ENCODE results near the gene ADD1. TPM values are rescaled to one million over a fixed set of nuclear protein-coding genes. Genes with fewer than 3 reads are reported as not detected.
"Not testable (repeated sequence)": the region's sequence is repeated elsewhere in the genome, so short reads cannot be mapped to it uniquely, and the experiment has no call there.

Gene ADD1
- total and polyA plus RNA-seq, 2 donors, result 224 to 277 TPM

DNA sequence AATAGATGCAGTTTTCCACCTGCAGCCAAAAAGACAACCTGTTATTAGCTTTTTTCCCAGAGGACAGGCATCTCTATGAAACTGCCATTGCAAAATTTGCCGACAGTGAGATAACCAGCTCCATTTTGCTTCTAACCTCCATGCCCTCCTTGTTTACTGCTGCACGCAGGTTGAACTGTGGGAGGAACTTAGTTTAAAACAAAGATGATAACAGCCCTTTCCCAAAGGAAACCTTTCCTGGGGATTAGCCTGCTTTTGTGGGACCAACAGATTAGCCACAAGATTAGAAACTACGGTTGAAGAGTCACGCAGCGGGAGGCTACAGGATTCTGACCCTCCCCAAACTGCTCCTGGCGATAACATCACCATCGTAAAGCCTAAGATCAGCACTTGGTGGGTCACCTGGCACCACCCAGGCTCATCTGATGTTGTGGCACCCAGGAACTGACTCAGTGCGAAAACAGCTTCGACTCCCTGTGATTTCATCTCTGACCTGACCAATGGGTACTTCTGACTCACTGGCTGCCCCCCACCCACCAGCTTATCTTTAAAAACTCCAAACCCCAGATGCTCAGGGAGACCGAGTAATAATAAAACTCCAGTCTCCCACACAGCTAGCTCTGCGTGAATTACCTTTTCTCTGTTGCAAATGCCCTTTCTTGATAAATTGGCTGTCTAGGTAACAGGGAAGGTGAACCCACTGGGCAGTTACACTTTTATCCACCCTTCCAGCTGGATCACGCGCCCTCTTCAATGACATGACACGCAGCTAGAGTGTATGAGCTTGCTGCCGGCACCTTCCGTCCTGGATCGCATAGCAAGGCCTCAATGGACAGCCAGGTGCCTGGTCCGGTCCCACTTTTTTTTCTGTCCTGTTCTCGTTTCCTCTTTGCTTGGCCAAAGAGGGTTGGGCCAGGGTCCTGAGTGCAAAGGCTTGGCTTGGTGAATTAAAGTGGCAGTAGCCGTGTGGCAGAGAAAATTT, 92.4 kb downstream of the ADD1 start:
- Histone ChIP-seq H3K4me1 (ENCODE audit: insufficient read depth) (no peaks in the 10 kb centered on the region), H3K4me3 (ENCODE audit: low read depth, low read length) (peak overlapping the region; percentile 60), H3K27ac (ENCODE audit: low read depth) (no peak overlapping the region), H3K36me3 (ENCODE audit: insufficient read depth) (peaks cover 8% of the 10 kb centered on the region)
- 78% methylated on average over 20 of the region's 20 CpGs for WGBS
- no peak for DNase-seq (ENCODE audit: extremely low spot score)

DNA sequence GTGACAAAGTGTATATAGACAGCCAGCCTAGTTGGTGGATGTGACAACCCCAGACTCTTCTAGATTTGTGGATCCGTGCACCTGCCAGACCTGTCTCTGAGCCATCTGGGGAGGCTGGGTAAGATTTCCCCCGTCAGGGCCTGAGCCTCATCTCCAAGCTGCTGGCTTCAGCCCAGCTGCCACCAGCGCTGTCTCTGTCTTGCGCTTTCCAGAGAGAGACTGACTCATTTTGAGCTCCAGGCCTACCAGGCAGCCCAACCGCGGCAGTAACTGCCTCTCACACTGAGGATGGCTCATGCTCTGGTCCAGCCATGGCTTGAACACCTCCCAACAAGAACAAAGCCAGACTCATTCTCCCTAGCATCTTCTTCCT, 93.1 kb downstream of the ADD1 start:
- H3K36me3 ChIP-seq (ENCODE audit: insufficient read depth), result peaks cover 8% of the 10 kb centered on the region
- 75% methylated on average over 6 of the region's 6 CpGs for WGBS
- no peak for DNase-seq (ENCODE audit: extremely low spot score)
- no peaks in the 10 kb centered on the region for H3K4me1 ChIP-seq (ENCODE audit: insufficient read depth)
- peak overlapping the region; percentile 35 for H3K27ac ChIP-seq (ENCODE audit: low read depth)
- H3K4me3 ChIP-seq (ENCODE audit: low read depth, low read length), result no peak overlapping the region

DNA sequence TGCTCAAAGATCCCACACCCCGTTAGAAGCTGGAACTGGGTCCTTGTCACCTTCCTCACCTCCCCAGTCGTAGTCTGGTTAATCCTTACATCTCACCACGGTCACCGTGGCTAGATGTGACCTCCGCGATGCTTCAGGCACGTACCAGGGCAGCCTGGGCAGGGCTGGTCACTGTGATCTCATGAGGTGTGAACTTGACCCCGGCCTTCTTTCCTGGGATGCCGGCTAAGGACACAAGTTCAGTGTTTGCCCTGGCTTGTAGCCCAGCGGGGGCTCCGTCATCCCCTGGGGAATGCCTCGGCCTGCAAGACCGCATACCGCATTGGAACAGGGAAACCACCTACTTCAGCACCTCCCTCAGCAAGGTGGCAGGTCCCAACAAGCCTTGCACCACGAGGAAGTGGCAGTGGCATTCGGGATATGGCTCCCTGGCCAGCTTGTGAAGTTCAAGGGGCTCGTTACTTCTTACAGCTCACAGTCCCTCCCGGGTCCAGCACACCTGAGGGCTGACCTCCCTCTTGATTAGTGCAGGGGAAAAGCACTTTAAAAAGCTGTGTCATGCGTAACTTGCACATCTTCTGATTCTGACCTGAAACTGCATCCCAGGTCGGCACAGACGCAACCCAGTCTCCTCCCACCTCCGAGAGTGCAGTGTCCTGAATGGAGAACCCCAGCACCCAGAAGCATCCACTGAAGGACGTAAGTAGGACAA, 93.7 kb downstream of the ADD1 start:
- Histone ChIP-seq H3K36me3 (ENCODE audit: insufficient read depth) (peaks cover 8% of the 10 kb centered on the region), H3K4me1 (ENCODE audit: insufficient read depth) (no peaks in the 10 kb centered on the region), H3K4me3 (ENCODE audit: low read depth, low read length) (no peak overlapping the region), H3K27ac (ENCODE audit: low read depth) (no peak overlapping the region)
- peak; percentile 46 for DNase-seq (ENCODE audit: extremely low spot score)
- WGBS, result 73% methylated on average over 23 of the region's 23 CpGs

DNA sequence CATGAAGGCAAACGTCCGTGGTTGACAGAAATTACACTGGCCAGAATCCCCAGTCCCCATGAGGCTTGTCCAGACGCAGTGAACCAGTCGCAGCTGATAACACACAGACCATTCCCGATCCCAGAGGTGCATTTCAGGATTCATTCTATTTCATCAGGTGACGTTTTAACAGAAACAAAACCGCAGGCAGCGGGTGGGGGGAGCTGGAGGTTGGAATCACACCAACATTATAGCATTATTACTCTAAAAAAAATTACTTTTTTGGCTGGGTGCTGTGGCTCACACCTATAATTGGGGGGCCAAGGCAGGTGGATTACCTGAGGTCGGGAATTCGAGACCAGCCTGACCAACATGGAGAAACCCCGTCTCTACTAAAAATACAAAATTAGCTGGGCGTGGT, 94.3 kb downstream of the ADD1 start:
- 79% methylated on average over 12 of the region's 12 CpGs for WGBS
- no peak for DNase-seq (ENCODE audit: extremely low spot score)
- H3K36me3 ChIP-seq (ENCODE audit: insufficient read depth), result peaks cover 8% of the 10 kb centered on the region
- H3K4me3 ChIP-seq (ENCODE audit: low read depth, low read length), result no peak overlapping the region
- H3K27ac ChIP-seq (ENCODE audit: low read depth), result no peak overlapping the region
- no peaks in the 10 kb centered on the region for H3K4me1 ChIP-seq (ENCODE audit: insufficient read depth)

DNA sequence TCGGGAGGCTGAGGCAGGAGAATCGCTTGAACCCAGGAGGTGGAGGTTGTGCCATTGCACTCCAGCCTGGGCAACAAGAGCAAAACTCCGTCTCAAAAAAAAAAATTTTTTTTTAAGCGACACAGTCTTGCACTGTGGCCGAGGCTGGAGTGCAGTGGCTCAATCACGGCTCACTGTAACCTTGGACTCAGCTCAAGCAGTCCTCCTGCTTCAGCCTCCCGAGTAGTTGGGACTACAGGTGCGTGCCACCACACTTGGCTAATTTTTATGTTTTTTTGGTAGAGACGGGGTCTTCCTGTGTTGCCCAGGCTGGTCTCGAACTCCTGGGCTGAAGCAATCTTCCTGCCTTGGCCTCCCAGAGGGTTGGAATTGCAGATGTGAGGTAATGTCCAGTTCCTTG, 94.8 kb downstream of the ADD1 start:
- not testable (repeated sequence) for H3K4me3 ChIP-seq (ENCODE audit: low read depth, low read length); DNase-seq (ENCODE audit: extremely low spot score); H3K4me1 ChIP-seq (ENCODE audit: insufficient read depth); H3K36me3 ChIP-seq (ENCODE audit: insufficient read depth); H3K27ac ChIP-seq (ENCODE audit: low read depth)
- WGBS, result 95% methylated on average over 10 of the region's 10 CpGs

DNA sequence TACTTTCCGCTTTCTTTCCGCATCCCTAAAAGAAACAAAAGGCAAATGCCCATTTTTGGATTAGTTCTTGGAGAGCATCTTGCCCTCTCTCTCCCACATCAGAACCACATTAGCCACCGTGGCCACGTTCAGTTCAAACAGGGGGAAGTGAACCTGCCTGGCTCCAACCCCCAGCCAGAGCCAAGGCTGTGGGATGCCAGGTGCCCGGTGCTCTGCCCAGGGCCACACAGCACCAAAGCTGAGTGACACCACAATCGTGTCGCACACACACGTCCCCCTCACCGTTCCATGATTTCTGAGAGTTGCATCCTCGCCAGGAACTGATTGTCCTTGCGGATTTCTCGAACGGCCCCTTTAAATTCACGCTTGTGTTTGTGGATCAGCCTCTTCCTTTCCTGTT, 95.3 kb downstream of the ADD1 start:
- Histone ChIP-seq H3K36me3 (ENCODE audit: insufficient read depth) (peaks cover 8% of the 10 kb centered on the region), H3K4me3 (ENCODE audit: low read depth, low read length) (no peak overlapping the region), H3K4me1 (ENCODE audit: insufficient read depth) (no peaks in the 10 kb centered on the region), H3K27ac (ENCODE audit: low read depth) (no peak overlapping the region)
- no peak for DNase-seq (ENCODE audit: extremely low spot score)
- WGBS, result 92% methylated on average over 14 of the region's 14 CpGs

DNA sequence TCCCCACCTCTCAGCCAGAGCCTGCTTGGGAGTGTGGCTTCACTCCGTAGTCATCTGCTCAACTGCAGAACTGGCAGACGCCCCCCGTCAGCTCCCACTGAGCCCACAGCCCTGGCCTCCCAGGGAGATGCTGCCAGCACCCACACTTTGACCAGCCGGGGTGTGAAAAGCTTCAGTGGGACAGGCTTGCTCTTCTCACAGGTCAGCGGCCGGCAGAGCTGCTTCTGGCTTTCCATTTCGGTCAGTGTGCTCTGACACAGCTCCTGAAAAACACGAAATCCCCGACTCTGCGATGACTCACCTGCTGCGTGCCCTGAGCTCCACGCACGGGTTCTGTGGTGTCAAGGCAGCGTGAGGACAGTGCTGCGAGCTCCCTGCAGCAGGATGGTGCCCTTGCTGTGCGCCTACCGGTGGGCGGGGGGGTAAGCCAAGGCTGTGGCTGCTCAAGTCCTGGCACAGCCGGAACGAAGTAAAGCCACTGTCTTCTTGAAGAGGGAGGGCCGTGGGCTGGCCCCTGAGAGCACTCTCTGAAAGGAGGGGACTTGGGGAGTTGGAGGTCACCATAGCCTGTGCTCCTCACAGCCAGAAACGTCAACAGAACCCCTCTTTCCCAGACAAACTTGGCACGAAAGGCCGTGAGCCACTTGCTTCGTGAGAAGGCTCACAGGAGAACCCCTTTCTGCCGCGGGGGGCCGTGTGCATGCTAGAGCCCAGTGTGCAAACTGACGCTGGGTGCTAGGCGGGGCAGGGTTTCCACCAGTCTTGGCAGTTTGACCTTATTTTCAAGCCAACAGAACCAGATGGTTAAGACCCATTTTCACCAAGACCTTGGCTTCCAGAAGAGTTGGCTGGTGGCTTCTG, 96.0 kb downstream of the ADD1 start:
- DNase-seq (ENCODE audit: extremely low spot score), result no peak
- Histone ChIP-seq H3K4me1 (ENCODE audit: insufficient read depth) (no peaks in the 10 kb centered on the region), H3K36me3 (ENCODE audit: insufficient read depth) (peaks cover 8% of the 10 kb centered on the region)

DNA sequence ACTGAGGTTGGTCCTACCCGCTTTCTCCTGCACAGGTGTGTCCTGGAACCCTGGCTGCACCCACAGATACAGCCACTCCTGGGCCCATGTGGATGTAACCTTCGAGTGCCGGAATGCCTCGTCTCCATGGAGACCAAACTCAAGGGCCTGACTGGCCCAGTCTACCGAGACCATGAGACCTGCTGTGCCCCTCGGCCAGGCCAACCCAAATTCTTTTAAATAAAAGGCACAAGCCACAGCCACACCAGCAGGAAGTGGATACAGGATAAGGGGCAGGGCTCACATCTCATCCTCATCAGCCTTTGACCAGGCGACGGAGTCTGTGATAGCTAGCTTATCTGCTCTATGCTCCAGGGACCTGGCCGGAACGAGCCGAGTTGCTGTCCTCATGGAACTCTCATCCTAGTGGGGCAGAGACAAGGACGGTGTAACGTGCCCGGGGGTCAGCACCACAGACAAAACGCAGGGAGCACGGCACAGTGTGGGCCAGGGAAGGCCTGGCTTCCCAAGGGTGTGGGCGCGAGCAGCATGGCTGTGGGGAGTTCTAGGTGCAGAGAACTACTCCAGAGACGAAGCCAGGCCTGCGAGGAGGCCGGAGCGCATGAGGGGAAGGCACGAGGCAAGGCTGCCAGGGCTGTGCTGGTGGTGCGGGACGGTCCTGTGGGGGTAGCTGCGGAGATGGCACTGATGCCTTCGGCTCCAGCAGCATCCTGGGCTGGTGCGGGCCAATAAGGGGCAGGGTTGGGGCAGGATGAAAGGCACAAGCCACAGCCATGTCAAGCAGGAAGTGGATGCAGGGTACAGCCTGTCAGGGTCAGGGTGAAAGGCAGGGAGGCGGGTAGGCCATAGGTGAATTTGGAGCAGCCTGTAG, 96.9 kb downstream of the ADD1 start:
- 88% methylated on average over 29 of the region's 29 CpGs for WGBS
- peaks cover 8% of the 10 kb centered on the region for H3K36me3 ChIP-seq (ENCODE audit: insufficient read depth)

More for the DNA sequence above, 96.0 kb downstream of the ADD1 start:
- Histone ChIP-seq H3K4me3 (ENCODE audit: low read depth, low read length) (no peak overlapping the region), H3K27ac (ENCODE audit: low read depth) (no peak overlapping the region)
- WGBS, result 85% methylated on average over 30 of the region's 30 CpGs

DNA sequence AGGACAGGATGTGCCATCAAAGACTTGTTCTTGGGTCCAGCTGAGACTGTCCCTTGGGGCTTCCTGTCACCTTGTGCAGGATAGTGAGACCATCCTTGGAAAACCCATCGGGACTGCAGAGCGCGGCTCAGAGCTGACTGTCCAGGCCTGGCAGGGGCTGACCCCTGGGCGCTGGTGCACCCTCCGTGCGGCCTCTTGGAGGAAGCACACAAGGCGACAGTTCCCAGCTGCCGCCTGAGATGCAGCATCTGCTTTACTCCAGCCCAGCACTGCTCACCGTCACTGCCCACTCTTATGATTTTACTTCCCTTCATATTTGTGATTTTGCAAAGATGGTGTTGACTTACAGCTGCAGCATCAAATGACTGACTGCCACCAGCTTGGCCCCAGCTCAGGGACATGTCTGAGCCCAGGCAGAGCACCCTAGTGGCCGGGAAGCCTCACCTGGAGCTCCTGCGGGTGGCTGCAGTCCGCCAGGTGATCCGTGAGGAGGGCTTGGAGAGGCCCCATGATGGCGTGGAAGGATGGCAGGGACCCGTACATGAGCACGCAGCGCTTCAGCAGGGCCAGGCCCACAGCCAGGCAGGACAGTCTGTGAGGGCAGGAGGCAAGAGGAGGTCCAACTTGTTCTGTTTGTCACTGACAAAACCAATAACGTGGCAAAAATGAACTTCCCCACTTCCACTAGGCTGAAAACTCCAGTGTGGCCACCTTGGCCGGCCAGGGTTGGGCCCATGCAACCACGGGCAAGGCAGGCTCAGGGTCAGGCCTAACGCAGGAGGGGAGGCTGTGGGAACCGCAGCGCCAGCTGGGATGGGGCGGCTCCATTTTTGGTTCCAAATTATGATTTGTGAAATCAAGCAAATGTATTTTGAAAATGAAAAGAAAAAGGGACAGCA, 97.7 kb downstream of the ADD1 start:
- H3K36me3 ChIP-seq (ENCODE audit: insufficient read depth), result peaks cover 8% of the 10 kb centered on the region
- no peak for DNase-seq (ENCODE audit: extremely low spot score)
- H3K4me1 ChIP-seq (ENCODE audit: insufficient read depth), result no peaks in the 10 kb centered on the region
- no peak overlapping the region for H3K4me3 ChIP-seq (ENCODE audit: low read depth, low read length)
- 83% methylated on average over 24 of the region's 24 CpGs for WGBS
- H3K27ac ChIP-seq (ENCODE audit: low read depth), result no peak overlapping the region

More for the DNA sequence above, 96.9 kb downstream of the ADD1 start:
- DNase-seq (ENCODE audit: extremely low spot score), result no peak
- no peak overlapping the region for H3K4me3 ChIP-seq (ENCODE audit: low read depth, low read length)
- H3K4me1 ChIP-seq (ENCODE audit: insufficient read depth), result no peaks in the 10 kb centered on the region
- no peak overlapping the region for H3K27ac ChIP-seq (ENCODE audit: low read depth)

DNA sequence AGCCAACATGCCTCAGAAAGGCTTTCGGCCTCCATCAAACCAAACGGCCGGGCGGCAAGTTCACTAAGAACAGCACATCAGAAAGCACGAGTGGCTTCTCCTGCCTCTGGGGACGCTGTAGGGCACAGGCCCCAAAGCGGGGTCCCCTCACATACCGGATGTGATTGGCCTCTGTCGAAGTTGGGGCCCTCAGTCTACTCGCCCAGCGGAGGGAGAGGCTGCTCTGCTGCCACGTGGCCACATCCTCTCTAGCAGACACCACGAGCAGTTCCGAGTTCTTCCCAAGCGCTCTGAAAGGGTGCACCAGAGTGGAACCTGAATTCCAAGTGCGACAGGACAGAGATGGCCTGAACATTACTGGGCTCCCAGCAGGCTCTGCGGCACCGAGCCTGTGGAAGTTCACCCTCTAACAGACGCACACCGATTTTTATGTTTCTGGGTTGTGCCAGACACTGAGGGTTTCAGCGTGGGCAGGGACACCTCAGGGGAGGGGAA, 98.4 kb downstream of the ADD1 start:
- 89% methylated on average over 21 of the region's 21 CpGs for WGBS
- H3K4me1 ChIP-seq (ENCODE audit: insufficient read depth), result no peaks in the 10 kb centered on the region
- H3K36me3 ChIP-seq (ENCODE audit: insufficient read depth), result peaks cover 10% of the 10 kb centered on the region
- no peak overlapping the region for H3K4me3 ChIP-seq (ENCODE audit: low read depth, low read length)
- H3K27ac ChIP-seq (ENCODE audit: low read depth), result peak overlapping the region; percentile 30
- no peak for DNase-seq (ENCODE audit: extremely low spot score)

DNA sequence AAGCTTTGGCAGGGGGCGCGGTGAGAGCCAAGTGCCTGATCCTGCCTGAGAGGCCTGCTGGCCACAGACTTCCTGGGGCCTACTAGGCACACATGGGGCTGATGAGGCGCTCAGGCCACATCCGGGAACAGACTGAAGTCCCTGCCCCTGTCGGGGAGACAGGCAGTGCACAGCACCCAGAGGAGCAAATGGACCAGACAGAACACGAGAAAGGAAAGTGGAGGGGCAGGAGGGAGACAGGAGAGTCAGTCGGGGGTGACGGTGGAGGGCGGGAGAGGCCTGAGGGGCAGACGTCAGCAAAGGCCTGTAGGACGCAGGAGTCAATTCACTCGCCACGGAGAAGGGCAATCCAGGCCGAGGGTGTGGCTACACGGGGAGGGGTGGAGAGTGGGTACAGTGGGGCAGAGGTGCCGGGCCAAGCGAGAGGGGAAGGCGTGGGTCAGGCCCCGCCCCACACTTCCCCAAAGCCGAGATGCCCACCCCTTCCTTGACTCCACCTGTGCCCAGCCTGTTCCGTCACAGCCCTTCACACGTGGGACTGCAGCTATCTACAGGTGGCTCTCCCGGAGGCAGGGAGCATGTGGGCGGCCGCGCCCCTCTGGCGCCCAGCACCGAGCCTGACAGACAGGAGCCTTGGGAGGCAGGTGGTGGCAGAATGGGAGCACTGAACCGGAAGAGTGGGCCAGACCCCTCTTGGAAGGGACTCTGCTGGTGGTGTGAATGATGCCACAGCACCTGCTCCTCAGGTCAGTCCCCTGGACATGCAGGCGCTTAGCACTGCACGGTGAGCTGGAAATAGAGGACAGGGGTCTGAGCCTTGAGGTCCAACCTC, 99.1 kb downstream of the ADD1 start:
- Histone ChIP-seq H3K36me3 (ENCODE audit: insufficient read depth) (peaks cover 10% of the 10 kb centered on the region), H3K4me3 (ENCODE audit: low read depth, low read length) (no peak overlapping the region), H3K4me1 (ENCODE audit: insufficient read depth) (no peaks in the 10 kb centered on the region), H3K27ac (ENCODE audit: low read depth) (peak overlapping the region; percentile 33)
- no peak for DNase-seq (ENCODE audit: extremely low spot score)
- WGBS, result 79% methylated on average over 31 of the region's 31 CpGs
